ENCODE data around the gene CCDC24. TPM values are rescaled to one million over a fixed set of nuclear protein-coding genes. Genes with fewer than 3 reads are reported as not detected.

CCDC24 gene
- total RNA-seq, 2 experiments from 2014 or later: 8.9 to 9.2 TPM

DNA sequence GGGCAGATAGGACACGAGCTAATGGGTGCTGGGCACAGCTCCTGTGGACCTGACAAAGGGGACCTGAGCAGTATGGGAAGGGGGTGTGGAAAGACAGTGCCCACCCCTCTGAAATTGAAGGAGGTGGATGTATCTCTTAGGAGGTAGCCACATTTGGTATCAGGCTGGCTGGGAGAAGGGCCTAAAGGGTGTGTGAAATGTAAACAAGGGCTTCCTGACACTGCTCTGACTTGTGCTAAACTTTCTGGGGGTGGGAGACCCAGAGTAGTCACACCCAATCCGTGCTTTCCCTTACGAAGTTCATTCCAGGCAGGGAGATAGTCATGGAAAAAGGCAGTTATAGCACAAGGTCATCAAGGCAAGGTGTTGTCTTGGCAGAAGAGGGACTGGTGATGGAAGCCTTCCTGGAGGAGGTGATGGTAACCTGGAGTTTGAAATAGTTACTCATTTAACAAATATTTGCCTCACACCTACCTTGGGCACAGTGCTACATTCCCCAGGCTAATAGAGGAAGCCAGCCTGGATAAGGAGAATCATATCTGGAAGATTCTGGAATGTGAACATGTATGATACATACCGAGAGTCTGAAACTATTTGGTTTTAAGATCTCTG, 5.3 kb upstream of the CCDC24 start:
- Histone ChIP-seq H3K4me2 (ENCODE audit: low read length) (no peak overlapping the region), H2AFZ (ENCODE audit: low read length) (no peak overlapping the region), H3K27ac (ENCODE audit: low read depth, low read length, poor library complexity, severe bottlenecking) (no peak overlapping the region), H3K79me2 (ENCODE audit: insufficient read depth, low read depth, low read length) (no peaks in the 10 kb centered on the region), H3K9me2 (ENCODE audit: insufficient read depth, low read length) (no peaks in the 10 kb centered on the region), H3K4me1 (ENCODE audit: insufficient read depth, low read length, poor library complexity, severe bottlenecking) (peaks cover 6% of the 10 kb centered on the region), H3K9me3 (ENCODE audit: low read length) (no peaks in the 10 kb centered on the region), H3K36me3 (ENCODE audit: insufficient read depth, low read length) (no peaks in the 10 kb centered on the region), H3K4me3 (ENCODE audit: low read depth, low read length, poor library complexity, severe bottlenecking) (no peak overlapping the region), H4K20me1 (ENCODE audit: insufficient read depth, low read length) (no peaks in the 10 kb centered on the region)
- CTCF ChIA-PET (ENCODE audit: unreplicated experiment): no interaction called here
- intact Hi-C loops (cut with micrococcal nuclease; ENCODE audit: unreplicated experiment): no loop called here
- no peak for DNase-seq (ENCODE audit: low spot score)
- TF ChIP-seq CTCF (conservative IDR thresholded peaks at IDR 0.05; ENCODE audit: low read length): no peak
- TF ChIP-seq EZH2phosphoT487 (IDR thresholded peaks at IDR 0.05; ENCODE audit: borderline replicate concordance, low read depth, low read length): no peak
- BruUV-seq (replicated peaks): no TSS peak
- POLR2A ChIA-PET: no interaction called here

DNA sequence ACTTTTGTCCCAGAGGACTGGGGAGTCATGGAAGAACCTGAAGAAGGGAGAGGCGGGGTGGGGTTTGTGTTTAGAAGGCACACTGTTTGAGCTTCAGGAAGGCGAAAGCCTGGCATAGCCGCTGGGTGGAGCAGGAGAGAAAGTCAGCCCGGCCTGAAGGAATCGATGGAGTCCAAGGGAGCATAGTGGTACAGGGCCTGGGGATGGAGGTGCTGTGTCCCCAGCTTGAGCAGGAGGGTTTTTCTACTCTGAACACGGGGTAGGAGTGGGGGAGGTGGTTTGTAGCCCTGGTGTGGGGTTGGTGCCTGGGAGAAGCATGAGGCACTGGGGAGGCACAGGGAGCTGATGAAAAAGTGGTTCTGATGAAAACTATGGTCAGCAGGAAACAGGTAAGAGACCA, 4.7 kb upstream of the CCDC24 start:
- no peaks in the 10 kb centered on the region for H3K79me2 ChIP-seq (ENCODE audit: insufficient read depth, low read depth, low read length)
- no peak for TF ChIP-seq EZH2phosphoT487 (IDR thresholded peaks at IDR 0.05; ENCODE audit: borderline replicate concordance, low read depth, low read length)
- peak; percentile 47; the same call in 1 of the 2 replicates for TF ChIP-seq CTCF (conservative IDR thresholded peaks at IDR 0.05; ENCODE audit: low read length)
- POLR2A ChIA-PET: no interaction called here
- H3K4me1 ChIP-seq (ENCODE audit: insufficient read depth, low read length, poor library complexity, severe bottlenecking): peaks cover 10% of the 10 kb centered on the region
- H3K4me3 ChIP-seq (ENCODE audit: low read depth, low read length, poor library complexity, severe bottlenecking): no peak overlapping the region
- no peaks in the 10 kb centered on the region for H3K9me3 ChIP-seq (ENCODE audit: low read length)
- no peak overlapping the region for H2AFZ ChIP-seq (ENCODE audit: low read length)
- H3K9me2 ChIP-seq (ENCODE audit: insufficient read depth, low read length): no peaks in the 10 kb centered on the region
- CTCF ChIA-PET (ENCODE audit: unreplicated experiment): interaction anchor here (0.6 kb wide), 1 partner anchor 155 kb away, joined by 3 read pairs; no protein-coding TSS in a partner anchor
- intact Hi-C loops (cut with micrococcal nuclease; ENCODE audit: unreplicated experiment): no loop called here
- H3K27ac ChIP-seq (ENCODE audit: low read depth, low read length, poor library complexity, severe bottlenecking): no peak overlapping the region
- BruUV-seq (replicated peaks): no TSS peak
- no peaks in the 10 kb centered on the region for H4K20me1 ChIP-seq (ENCODE audit: insufficient read depth, low read length)
- no peaks in the 10 kb centered on the region for H3K36me3 ChIP-seq (ENCODE audit: insufficient read depth, low read length)
- no peak overlapping the region for H3K4me2 ChIP-seq (ENCODE audit: low read length)
- no peak for DNase-seq (ENCODE audit: low spot score)

DNA sequence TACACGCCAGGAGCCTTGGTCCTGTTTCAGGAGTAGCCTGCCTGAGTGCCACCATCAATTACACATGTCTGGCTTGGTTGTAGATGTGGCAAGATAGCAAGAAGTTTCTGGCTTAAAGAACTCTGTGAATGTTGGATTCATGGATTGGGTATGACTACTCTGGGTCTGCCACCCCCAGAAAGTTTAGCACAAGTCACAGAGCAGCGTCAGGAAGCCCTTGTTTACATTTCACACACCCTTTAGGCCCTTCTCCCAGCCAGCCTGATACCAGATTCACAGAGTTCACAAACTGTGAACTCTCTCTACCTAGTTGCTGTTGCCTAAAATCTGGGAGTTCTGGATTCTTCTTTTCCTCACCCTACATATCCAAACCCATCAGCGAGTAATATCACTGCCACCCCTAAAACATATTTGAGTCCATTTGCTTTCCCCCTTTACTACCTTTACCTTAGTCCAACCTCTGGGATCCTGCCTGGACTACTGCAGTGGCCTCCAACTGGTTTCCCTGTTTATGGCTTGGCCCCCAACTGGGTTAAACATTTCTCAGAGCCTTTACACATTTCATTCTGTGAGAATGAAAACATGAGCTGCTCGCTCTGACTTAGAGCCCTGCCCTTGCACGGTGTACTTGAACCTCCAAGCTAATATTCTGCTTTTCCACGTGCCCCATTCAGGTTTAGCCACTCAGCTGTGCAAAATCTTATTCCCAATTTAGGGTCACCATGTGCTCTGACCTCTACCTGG, 4.1 kb upstream of the CCDC24 start:
- intact Hi-C loops (cut with micrococcal nuclease; ENCODE audit: unreplicated experiment): no loop called here
- Histone ChIP-seq H3K79me2 (ENCODE audit: insufficient read depth, low read depth, low read length) (no peaks in the 10 kb centered on the region), H3K4me2 (ENCODE audit: low read length) (no peak overlapping the region), H3K9me2 (ENCODE audit: insufficient read depth, low read length) (no peaks in the 10 kb centered on the region), H3K9me3 (ENCODE audit: low read length) (no peaks in the 10 kb centered on the region), H3K4me1 (ENCODE audit: insufficient read depth, low read length, poor library complexity, severe bottlenecking) (peaks cover 16% of the 10 kb centered on the region), H2AFZ (ENCODE audit: low read length) (no peak overlapping the region), H3K27ac (ENCODE audit: low read depth, low read length, poor library complexity, severe bottlenecking) (no peak overlapping the region), H4K20me1 (ENCODE audit: insufficient read depth, low read length) (no peaks in the 10 kb centered on the region), H3K4me3 (ENCODE audit: low read depth, low read length, poor library complexity, severe bottlenecking) (no peak overlapping the region), H3K36me3 (ENCODE audit: insufficient read depth, low read length) (no peaks in the 10 kb centered on the region)
- CTCF ChIA-PET (ENCODE audit: unreplicated experiment): interaction anchor here (0.6 kb wide), 1 partner anchor 155 kb away, joined by 3 read pairs; no protein-coding TSS in a partner anchor
- no peak for DNase-seq (ENCODE audit: low spot score)
- TF ChIP-seq CTCF (conservative IDR thresholded peaks at IDR 0.05; ENCODE audit: low read length): no peak
- no peak for TF ChIP-seq EZH2phosphoT487 (IDR thresholded peaks at IDR 0.05; ENCODE audit: borderline replicate concordance, low read depth, low read length)
- POLR2A ChIA-PET: no interaction called here
- no TSS peak for BruUV-seq (replicated peaks)

Data from OCI-LY7 (cell line).